HG03280 (cell line): ENCODE measurements around the gene PLCB4.

Experiments
- ATAC-seq: cut with Tn5 transposase; IDR thresholded peaks from one replicate; pipeline ENCODE4 v1.9.1; 2021; ENCODE audit warnings: mild to moderate bottlenecking, moderate library complexity; ENCODE audit not compliant: unreplicated experiment

PLCB4 gene

GRCh38 chr20:9301129-9302090 lies 232.5 kb downstream of the PLCB4 start:
- no peak for ATAC-seq

- no peak for ATAC-seq
These were observed 233.2 kb downstream of the PLCB4 start for GRCh38 chr20:9302091-9302462.

GRCh38 chr20:9306521-9306920 lies 237.6 kb downstream of the PLCB4 start:
- no peak for ATAC-seq

GRCh38 chr20:9308056-9308455 lies 239.2 kb downstream of the PLCB4 start:
- ATAC-seq = no peak

GRCh38 chr20:9311132-9311531 lies 242.2 kb downstream of the PLCB4 start:
- ATAC-seq = no peak

GRCh38 chr20:9319687-9320384 lies 250.9 kb downstream of the PLCB4 start:
- ATAC-seq = no peak

- ATAC-seq = no peak
These were observed 252.1 kb downstream of the PLCB4 start for GRCh38 chr20:9321007-9321406.

- no peak for ATAC-seq
These were observed 253.8 kb downstream of the PLCB4 start for GRCh38 chr20:9322661-9323060.

- ATAC-seq = no peak
These were observed 254.7 kb downstream of the PLCB4 start for GRCh38 chr20:9323622-9324021.

- ATAC-seq = no peak
These were observed 260.6 kb downstream of the PLCB4 start for GRCh38 chr20:9329355-9330101.

- no peak for ATAC-seq
These were observed 261.3 kb downstream of the PLCB4 start for GRCh38 chr20:9330151-9330550.

- ATAC-seq = no peak
These were observed 263.0 kb downstream of the PLCB4 start for GRCh38 chr20:9331707-9332435.

- no peak for ATAC-seq
These were observed 264.0 kb downstream of the PLCB4 start for GRCh38 chr20:9332791-9333479.

GRCh38 chr20:9334866-9335265 lies 266.0 kb downstream of the PLCB4 start:
- ATAC-seq = no peak

GRCh38 chr20:9338101-9338500 lies 269.2 kb downstream of the PLCB4 start:
- ATAC-seq = no peak

- ATAC-seq = no peak
These were observed 270.8 kb downstream of the PLCB4 start for GRCh38 chr20:9339708-9340107.

- no peak for ATAC-seq
These were observed 273.8 kb downstream of the PLCB4 start for GRCh38 chr20:9342651-9343050.

GRCh38 chr20:9344083-9344920 lies 275.4 kb downstream of the PLCB4 start:
- no peak for ATAC-seq

GRCh38 chr20:9348316-9348715 lies 279.4 kb downstream of the PLCB4 start:
- no peak for ATAC-seq
